ENCODE measurements around the gene FGF4.

Gene FGF4, protein sequence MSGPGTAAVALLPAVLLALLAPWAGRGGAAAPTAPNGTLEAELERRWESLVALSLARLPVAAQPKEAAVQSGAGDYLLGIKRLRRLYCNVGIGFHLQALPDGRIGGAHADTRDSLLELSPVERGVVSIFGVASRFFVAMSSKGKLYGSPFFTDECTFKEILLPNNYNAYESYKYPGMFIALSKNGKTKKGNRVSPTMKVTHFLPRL

DNA sequence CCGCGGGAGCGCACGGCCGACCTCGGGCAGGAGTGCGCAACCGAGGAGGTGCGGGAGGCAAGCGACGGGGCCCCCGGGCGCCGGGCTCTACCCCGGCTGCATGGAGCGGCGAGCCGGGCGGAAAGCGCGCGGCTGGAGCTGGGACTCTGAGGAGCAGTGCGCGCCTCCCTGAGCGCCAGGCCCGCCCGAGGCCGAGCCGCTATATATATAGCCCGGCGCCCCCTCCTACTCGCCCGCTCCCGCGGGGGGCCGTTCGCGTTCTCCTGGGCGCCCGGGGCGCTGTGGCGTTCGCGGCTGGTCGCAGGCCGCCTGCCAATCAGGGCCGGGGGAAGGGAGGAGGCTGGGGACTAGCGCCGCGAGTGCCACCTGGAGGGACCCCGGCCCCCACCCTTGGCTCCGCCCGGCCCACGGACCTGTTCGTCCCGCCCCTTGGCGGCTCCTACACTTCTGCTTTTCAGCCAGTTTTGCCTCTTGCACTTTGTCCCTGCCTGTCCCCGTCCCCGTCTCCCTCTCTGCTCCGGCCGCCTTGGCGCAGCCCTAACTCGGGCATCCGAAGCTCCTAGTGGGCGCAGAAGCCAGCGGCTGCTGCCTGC, at the start of gene FGF4:
Gene FGF4, minus strand, starts transcription at position 179 of the 593 bp plus-strand sequence. CDS start 257 bp downstream, outside the sequence.
- TF ChIP-seq, protein P1, sequence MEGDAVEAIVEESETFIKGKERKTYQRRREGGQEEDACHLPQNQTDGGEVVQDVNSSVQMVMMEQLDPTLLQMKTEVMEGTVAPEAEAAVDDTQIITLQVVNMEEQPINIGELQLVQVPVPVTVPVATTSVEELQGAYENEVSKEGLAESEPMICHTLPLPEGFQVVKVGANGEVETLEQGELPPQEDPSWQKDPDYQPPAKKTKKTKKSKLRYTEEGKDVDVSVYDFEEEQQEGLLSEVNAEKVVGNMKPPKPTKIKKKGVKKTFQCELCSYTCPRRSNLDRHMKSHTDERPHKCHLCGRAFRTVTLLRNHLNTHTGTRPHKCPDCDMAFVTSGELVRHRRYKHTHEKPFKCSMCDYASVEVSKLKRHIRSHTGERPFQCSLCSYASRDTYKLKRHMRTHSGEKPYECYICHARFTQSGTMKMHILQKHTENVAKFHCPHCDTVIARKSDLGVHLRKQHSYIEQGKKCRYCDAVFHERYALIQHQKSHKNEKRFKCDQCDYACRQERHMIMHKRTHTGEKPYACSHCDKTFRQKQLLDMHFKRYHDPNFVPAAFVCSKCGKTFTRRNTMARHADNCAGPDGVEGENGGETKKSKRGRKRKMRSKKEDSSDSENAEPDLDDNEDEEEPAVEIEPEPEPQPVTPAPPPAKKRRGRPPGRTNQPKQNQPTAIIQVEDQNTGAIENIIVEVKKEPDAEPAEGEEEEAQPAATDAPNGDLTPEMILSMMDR (IDR thresholded peaks at IDR 0.05; ENCODE audit: low read depth, low read length): no peak
- H3K4me3 ChIP-seq (ENCODE audit: low read depth, low read length): no peak within 1 kb of the TSS

DNA sequence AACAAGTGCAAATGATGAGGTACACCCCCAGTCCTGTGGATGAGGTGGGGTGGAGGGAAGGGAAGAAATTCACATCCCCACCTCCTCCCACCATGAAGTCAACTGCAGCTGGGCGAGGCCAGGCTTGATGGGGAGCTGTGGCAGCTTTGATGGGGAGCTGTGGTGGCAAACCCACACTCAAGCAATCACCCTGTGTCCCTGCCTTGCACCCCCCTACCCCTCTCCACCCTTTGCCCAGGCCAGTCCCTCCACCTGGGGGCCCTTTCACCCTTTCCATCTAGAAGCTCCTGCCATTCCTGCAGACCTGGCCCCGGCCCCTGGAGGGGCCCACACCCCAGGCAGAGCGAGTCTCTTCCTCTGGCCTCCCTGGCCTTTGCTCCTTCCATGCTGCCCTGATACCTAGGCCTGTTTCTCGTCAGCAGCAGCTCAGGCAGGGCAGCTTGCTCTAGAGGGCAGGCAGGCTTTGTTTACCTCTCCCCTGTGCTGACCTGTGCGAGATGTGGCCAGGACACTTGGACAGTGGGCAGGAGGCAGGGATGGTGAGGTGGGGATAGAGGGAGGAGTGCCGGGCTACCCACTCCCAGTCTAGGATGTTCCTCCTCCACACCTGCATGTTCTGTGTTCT, 48.6 kb upstream of the FGF4 start:
- H3K4me3 ChIP-seq (ENCODE audit: low read depth, low read length): no peak overlapping the region
- TF ChIP-seq, protein P1 (IDR thresholded peaks at IDR 0.05; ENCODE audit: low read depth, low read length): no peak

DNA sequence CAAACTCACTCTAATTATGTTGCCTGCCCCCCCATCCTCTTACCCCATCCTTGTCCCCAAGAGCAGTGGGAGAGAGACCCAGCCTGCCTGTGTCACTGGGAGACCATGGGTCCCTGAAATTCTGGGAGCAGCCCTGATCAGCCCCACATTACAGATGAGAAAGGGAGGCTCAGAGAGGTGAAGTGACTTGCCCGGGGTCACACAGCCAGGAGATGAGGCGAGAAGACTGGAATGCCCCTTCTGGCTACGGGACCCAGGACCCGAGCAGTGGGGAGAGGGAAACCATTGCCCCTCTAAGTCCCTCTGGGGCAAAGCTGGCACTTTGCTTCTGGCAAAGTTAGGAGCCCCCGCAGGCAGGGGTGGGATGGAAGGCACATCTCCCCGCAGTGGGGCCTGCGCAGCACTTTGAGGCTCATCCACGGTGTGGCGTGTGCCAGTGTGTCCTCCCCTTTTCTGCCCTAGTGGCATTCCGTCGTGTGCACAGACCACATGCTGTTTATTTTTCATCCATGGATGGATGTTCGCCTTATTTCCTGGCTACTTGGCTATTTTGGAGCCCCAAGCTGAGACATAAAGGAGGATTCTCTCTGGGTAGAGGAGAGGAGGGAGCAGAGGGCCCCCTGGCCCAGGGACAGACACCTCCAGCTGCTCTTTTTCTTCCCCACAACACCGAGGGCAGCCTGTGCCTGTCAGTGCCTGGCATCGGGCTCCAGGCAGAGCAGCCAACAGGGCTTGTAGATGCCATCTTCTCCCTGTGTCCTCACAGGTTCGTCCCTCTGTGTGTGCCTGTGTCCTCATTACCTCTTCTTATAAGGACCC, 47.7 kb upstream of the FGF4 start:
- H3K4me3 ChIP-seq (ENCODE audit: low read depth, low read length): no peak overlapping the region
- TF ChIP-seq, protein P1 (IDR thresholded peaks at IDR 0.05; ENCODE audit: low read depth, low read length): no peak

DNA sequence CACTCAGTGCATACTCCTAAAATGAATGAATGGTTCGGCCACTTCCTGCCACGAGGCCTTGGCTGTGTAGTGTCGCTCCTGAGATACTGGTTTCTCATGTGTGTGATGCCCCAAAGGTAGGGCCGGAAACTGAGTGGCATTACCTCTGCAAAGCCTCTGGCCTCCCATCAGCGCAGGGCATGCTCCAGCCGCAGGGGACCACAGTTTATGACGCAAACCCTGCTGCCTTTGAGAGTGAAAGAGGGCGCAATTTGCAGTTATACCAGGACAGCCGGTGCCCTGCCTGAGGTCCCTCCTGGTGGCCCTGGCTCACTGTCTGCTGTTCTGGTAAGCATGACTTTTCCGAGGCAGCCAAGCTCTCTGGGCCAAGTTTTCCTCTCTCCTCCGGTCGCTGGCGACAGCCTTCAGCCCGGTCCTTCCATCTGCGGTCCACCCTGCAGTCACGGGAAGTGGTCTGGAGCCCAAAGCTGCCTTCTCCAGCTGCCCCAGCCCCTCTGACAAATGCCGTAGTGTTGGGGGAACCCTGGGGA, 46.4 kb upstream of the FGF4 start:
- no peak overlapping the region for H3K4me3 ChIP-seq (ENCODE audit: low read depth, low read length)
- TF ChIP-seq, protein P1 (IDR thresholded peaks at IDR 0.05; ENCODE audit: low read depth, low read length): no peak

DNA sequence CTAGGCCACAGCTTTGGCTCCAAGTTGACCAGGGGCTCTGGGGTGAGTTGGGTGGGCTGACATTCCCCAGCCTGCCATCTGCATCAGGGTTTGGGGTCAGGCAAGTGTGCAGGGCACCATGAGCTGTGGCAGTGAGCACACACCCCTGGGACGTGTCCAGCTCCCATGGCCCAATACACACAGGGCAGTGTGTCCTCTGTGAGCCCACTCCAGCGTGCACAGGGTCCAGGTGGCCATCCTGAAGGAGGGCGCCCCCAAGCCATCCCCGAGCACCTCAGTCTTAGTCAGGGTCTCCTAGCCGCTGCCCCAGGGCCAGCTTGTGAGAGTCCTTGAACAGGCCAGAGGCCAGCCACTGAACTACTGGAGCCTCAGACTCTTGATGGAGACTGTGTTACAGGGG, 45.3 kb upstream of the FGF4 start:
- TF ChIP-seq, protein P1 (IDR thresholded peaks at IDR 0.05; ENCODE audit: low read depth, low read length): no peak
- H3K4me3 ChIP-seq (ENCODE audit: low read depth, low read length): no peak overlapping the region

DNA sequence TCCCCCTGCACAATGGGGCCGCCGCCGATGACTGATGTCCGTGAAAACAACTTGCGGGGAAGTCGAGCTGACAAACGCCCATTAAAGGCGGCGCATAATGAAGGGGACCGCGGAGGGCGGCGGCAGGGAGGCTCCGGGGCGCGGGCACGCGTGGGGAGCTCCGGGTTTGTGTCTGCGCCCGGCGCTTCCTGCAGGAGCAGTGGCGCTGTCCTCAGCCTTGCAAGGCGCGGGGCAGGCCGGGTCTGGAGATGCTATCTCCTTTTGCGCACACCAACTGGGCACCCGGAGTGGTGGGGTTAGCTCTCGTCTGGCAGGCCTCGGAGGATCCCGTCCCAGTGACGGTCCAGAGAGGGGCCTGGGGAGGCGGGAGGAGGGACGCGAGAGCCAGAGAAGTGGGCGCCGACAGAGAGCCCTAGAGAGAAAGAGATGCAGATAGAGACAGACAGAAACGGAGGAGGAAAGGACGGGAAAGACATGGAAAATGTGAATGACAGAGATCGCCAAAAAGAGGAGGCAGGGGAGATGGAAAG, 44.5 kb upstream of the FGF4 start:
- TF ChIP-seq, protein P1 (IDR thresholded peaks at IDR 0.05; ENCODE audit: low read depth, low read length): no peak
- no peak overlapping the region for H3K4me3 ChIP-seq (ENCODE audit: low read depth, low read length)

Data from WI38 (cell line).